ENCODE results near the gene MEIOSIN. TPM values are rescaled to one million over a fixed set of nuclear protein-coding genes. Genes with fewer than 3 reads are reported as not detected.

MEIOSIN gene
- total and polyA plus RNA-seq, 2 of the 4 experiments (the other 2 are of a cell fraction) = not detected

DNA sequence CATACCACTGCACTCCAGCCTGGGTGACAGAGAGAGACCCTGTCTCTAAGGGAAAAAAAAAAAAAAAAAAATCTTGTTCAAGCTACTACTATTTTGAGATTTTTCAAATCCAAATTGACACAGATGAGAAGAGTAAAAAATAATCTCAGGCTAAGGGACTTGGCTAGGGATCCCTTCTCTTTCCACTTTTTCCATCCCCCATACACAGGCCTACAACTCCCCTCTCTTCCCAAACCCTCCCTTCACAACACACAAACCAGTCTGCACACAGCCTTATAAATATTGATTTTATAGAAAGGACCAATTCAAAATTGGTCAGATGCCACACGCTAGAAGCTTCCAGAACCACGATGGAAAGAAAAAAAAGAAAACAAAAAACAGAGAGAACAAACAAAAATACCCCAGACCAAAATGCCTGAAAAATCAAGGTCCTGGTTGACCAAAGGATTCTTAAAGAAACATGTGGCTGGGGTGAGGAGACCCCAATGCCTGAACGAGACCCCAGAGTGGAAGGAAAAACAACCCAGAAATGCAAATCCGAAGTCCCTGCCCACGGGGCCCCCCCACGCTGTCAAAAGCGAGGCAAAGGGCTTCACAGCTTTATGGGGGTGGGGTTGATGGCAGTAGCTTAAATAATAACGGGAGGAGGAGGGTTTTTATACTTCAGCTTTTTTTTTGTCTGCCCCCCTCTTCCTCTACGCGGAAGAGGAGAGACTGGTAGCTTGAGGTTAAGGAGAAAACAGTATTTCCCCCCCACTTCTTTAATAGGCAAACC is 22.7 kb upstream of the MEIOSIN start:
- no peak overlapping the region for H3K14ac ChIP-seq (replicated peaks; ENCODE audit: low read depth, low read length)
- in situ Hi-C loops (cut with MboI; ENCODE audit: low sequenced_read_pairs) = no loop called here
- H3K4me2 ChIP-seq (ENCODE audit: low read depth, low read length) = no peak overlapping the region
- ChIA-PET POLR2A (ENCODE audit: unreplicated experiment) (interaction anchor here (0.6 kb wide), 2 partner anchors 17 to 196 kb away, joined by 4 to 5 read pairs; no protein-coding TSS in a partner anchor), CTCF (interaction anchor here (0.9 to 1.1 kb wide), 2 partner anchors 18 to 59 kb away, joined by 3 to 5 read pairs; partner anchors contain the start of genes QPCTL and SIX5)
- H4K5ac ChIP-seq (ENCODE audit: low read depth, low read length) = no peak overlapping the region
- TF ChIP-seq CEBPB (IDR thresholded peaks at IDR 0.05; ENCODE audit: low read depth, low read length) = no peak
- TF ChIP-seq RAD21 (IDR thresholded peaks at IDR 0.05; ENCODE audit: low read length) = no peak
- TF ChIP-seq RCOR1 (IDR thresholded peaks at IDR 0.05; ENCODE audit: insufficient replicate concordance, low read length) = no peak
- TF ChIP-seq BHLHE40 (IDR thresholded peaks at IDR 0.05; ENCODE audit: low read depth, low read length) = no peak
- TF ChIP-seq, protein P1, sequence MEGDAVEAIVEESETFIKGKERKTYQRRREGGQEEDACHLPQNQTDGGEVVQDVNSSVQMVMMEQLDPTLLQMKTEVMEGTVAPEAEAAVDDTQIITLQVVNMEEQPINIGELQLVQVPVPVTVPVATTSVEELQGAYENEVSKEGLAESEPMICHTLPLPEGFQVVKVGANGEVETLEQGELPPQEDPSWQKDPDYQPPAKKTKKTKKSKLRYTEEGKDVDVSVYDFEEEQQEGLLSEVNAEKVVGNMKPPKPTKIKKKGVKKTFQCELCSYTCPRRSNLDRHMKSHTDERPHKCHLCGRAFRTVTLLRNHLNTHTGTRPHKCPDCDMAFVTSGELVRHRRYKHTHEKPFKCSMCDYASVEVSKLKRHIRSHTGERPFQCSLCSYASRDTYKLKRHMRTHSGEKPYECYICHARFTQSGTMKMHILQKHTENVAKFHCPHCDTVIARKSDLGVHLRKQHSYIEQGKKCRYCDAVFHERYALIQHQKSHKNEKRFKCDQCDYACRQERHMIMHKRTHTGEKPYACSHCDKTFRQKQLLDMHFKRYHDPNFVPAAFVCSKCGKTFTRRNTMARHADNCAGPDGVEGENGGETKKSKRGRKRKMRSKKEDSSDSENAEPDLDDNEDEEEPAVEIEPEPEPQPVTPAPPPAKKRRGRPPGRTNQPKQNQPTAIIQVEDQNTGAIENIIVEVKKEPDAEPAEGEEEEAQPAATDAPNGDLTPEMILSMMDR (conservative IDR thresholded peaks at IDR 0.05; ENCODE audit: low read depth, low read length) = no peak
- no peak for TF ChIP-seq FOS (IDR thresholded peaks at IDR 0.05; ENCODE audit: low read depth, low read length)
- no peak for TF ChIP-seq ELK1 (IDR thresholded peaks at IDR 0.05; ENCODE audit: borderline replicate concordance, low read depth, low read length)
- TF ChIP-seq MAZ (IDR thresholded peaks at IDR 0.05; ENCODE audit: borderline replicate concordance, low read depth, low read length) = no peak
- TF ChIP-seq POLR2A (IDR thresholded peaks at IDR 0.05; ENCODE audit: low read depth, low read length) = no peak
- no peak for TF ChIP-seq CHD1 (IDR thresholded peaks at IDR 0.05; ENCODE audit: low read depth, low read length)
- no peak for TF ChIP-seq SMC3 (IDR thresholded peaks at IDR 0.05; ENCODE audit: low read depth, low read length)
- TF ChIP-seq, protein P2, sequence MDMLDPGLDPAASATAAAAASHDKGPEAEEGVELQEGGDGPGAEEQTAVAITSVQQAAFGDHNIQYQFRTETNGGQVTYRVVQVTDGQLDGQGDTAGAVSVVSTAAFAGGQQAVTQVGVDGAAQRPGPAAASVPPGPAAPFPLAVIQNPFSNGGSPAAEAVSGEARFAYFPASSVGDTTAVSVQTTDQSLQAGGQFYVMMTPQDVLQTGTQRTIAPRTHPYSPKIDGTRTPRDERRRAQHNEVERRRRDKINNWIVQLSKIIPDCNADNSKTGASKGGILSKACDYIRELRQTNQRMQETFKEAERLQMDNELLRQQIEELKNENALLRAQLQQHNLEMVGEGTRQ (IDR thresholded peaks at IDR 0.05; ENCODE audit: low read depth, low read length) = no peak
- no peak for TF ChIP-seq MXI1 (IDR thresholded peaks at IDR 0.05; ENCODE audit: borderline replicate concordance, low read depth, low read length)
- no peak for TF ChIP-seq RFX5 (IDR thresholded peaks at IDR 0.05; ENCODE audit: low read depth, low read length)
- no peak for TF ChIP-seq NFE2L2 (IDR thresholded peaks at IDR 0.05; ENCODE audit: low read depth, low read length)
- no peak overlapping the region for H2AK9ac ChIP-seq (replicated peaks; ENCODE audit: low read depth, low read length, poor library complexity)
- no peak overlapping the region for H4K8ac ChIP-seq (ENCODE audit: low read depth in 2 of 2, low read length in 2 of 2)
- 68% methylated on average over 4 of the region's 10 CpGs; no CpG with 5 or more reads in 1 of the 2 experiments for WGBS, 2 experiments (ENCODE audit: extremely low coverage in 2 of 2, insufficient read length in 1 of 2)
- H3K23ac ChIP-seq (ENCODE audit: low read depth, low read length) = no peak overlapping the region
- H2BK20ac ChIP-seq (ENCODE audit: low read depth, low read length) = no peak overlapping the region
- H3K18ac ChIP-seq (ENCODE audit: low read depth, low read length) = no peak overlapping the region
- H2BK120ac ChIP-seq (ENCODE audit: low read depth, low read length) = no peak overlapping the region
- dilution Hi-C loops (cut with HindIII; ENCODE audit: low sequenced_read_pairs, unreplicated experiment) = no loop called here
- no peak overlapping the region for H2AFZ ChIP-seq (replicated peaks; ENCODE audit: low read length, poor library complexity)
- H4K91ac ChIP-seq (ENCODE audit: insufficient read depth, low read depth, low read length) = no peak overlapping the region
- intact Hi-C loops (cut with micrococcal nuclease) = no loop called here
- H3K4ac ChIP-seq (ENCODE audit: low read depth, low read length) = no peak overlapping the region
- no TSS peak for BruUV-seq (replicated peaks)
- no peak overlapping the region for H2AK5ac ChIP-seq (ENCODE audit: low read depth, low read length)
- H2BK15ac ChIP-seq (ENCODE audit: low read depth, low read length) = no peak overlapping the region
- H3K56ac ChIP-seq (ENCODE audit: extremely low read depth, insufficient read depth, low read length) = no peak overlapping the region
- peaks cover 22% of the 10 kb centered on the region for H3K36me3 ChIP-seq (ENCODE audit: control insufficient read depth, insufficient read depth, low read length)
- DNase-seq = no peak
- no peak overlapping the region for H3K4me3 ChIP-seq (ENCODE audit: insufficient read depth, low read depth, low read length)
- H2BK5ac ChIP-seq (ENCODE audit: low read depth, low read length, poor library complexity, severe bottlenecking) = no peak overlapping the region
- ATAC-seq (ENCODE audit: low read depth) = no peak
- H3K9ac ChIP-seq (ENCODE audit: low read depth, low read length) = no peak overlapping the region
- no peaks in the 10 kb centered on the region for H3K9me3 ChIP-seq (ENCODE audit: control insufficient read depth, insufficient read depth, low read length)
- H3K79me1 ChIP-seq (ENCODE audit: low read depth in 1 of 2, low read length in 2 of 2) = peaks cover 14 to 46% of the 10 kb centered on the region in 2 experiments; a peak in 3 of 4 replicates
- no peak overlapping the region for H3K27ac ChIP-seq (ENCODE audit: insufficient read depth, low read length)
- no peaks in the 10 kb centered on the region for H3K27me3 ChIP-seq (ENCODE audit: control insufficient read depth, insufficient read depth, low read length)
- H3K4me1 ChIP-seq (ENCODE audit: control insufficient read depth, insufficient read depth, low read length) = no peaks in the 10 kb centered on the region
- H3K9me1 ChIP-seq (ENCODE audit: insufficient read depth, low read length) = no peaks in the 10 kb centered on the region
- H4K20me1 ChIP-seq (ENCODE audit: insufficient read depth, low read length) = no peaks in the 10 kb centered on the region
